ENCODE results near the gene GAK.
"Not testable (repeated sequence)": the region's sequence is repeated elsewhere in the genome, so short reads cannot be mapped to it uniquely, and the experiment has no call there.

GAK gene

DNA sequence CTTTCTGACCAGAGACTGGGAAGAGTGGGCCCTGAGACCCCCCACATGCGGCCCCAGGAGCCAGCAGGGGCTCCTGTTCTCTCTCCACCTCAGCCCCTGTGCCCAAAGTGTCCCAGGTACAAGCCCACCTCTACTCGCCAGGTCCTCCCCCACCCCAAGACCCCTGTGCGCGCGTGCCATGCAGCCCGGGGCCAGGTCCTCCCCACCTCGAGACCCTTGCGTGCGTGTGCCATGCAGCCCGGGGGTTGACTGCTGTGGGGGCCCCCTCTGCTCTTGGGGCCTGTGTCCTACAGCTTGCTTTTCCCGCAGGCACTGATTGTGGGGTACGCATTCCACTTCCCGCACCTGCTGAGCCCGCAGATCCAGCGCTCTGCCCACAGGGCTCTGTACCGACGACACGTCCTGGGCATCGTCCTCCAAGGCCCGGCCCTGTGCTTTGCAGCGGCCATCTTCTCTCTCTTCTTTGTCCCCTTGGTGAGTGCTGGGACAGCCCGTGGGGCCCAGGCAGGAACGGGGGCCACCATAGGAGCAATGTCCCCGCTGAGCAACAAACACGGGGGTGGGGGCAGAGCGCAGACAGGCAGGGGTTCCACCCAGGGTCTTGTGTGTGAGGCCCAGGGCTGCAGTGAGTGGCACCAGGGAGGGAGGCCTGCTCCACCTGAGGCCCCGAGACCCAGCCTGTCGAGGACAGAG, 20.9 kb upstream of the GAK start:
- no peak for DNase-seq

DNA sequence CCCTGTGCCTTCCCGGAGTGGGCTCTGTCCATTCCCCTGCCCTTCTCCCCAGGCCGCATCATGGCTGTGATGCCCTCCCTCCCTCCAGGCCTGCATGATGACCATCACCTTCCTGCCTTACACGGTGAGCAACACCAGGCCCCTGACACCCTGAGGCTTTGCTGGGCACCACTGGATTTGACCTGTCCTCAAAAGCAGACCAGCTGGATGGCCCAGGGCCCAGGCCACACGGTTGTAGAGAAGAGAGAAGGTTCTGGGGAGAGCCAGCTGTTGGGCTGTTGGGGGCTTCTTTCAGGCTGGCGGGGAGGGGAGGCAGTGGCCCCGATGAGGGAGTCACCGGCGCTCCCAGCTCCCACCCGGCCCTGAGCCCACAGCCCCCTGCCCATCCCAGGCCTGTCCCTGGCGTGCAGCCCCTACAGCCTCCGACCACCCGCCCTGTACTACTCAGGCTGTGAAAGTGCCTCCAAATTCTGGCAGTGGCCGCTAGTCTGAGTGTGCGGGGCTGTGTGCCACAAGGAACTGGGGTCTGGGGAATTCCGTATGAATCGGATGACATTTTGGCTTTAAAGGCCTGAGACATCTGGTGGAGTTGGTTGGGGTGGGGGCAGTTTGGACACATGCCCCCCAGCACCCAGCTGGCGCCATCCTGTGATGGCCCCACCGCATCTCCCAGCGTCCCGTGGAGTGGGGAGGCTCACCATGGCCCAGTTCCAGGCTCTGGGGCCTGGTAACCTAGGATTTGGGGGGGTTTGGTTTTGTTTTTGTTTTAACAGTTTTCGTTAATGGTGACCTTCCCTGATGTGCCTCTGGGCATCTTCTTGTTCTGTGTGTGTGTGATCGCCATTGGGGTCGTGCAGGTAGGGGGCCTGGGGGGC, 19.7 kb upstream of the GAK start:
- no peak for DNase-seq

DNA sequence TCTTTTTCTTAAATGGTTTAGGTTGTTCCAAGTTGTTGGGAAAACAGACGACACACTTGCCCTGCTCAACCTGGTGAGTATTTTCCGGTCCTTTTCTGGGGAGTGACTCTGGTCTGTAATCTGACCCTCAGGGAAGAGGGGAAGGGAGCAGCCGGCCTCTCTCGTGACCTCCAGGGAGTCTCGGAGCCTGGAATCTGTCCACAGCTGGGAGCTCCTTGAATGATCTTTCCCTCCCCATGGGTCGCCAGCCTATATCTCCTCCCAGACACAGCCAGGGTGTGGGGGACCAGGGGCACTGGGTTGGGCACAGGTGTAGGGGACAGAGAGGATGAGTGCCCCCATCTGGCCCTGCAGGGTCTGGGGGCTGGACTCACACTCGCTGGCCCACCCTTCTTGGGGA, 19.1 kb upstream of the GAK start:
- no peak for DNase-seq

DNA sequence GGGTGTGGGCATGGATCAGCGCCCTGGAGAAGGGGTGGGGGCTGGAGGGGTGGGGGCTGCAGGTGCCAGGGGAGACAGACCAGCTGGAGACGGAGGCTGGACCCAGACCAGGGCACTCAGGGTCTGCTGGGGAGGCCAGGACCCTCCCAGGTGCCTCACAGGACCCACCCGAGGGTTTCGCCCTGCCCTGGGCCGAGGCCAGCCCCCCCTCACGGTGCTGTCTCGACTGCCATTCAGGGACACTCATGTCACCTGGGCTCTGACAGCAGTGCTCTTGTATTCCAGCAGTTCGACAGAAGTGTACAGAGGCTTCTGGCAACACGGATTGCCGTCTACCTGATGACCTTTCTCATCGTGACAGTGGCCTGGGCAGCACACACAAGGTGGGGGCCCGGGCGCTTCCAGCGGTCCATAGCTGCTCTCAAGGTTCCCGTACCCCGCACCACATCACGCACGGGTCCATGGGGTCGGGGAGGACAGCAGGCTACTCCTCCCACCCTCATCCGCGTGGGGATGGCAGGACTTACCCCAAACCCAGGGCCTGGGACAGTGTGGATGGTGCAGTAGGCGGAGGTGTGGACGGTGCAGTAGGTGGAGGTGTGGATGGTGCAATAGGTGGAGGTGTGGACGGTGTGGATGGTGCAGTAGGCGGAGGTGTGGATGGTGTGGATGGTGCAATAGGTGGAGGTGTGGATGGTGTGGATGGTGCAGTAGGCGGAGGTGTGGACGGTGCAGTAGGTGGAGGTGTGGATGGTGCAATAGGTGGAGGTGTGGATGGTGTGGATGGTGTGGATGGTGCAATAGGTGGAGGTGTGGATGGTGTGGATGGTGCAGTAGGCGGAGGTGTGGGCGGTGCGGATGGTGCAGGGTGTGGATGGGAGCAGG, 18.3 kb upstream of the GAK start:
- no peak for DNase-seq

DNA sequence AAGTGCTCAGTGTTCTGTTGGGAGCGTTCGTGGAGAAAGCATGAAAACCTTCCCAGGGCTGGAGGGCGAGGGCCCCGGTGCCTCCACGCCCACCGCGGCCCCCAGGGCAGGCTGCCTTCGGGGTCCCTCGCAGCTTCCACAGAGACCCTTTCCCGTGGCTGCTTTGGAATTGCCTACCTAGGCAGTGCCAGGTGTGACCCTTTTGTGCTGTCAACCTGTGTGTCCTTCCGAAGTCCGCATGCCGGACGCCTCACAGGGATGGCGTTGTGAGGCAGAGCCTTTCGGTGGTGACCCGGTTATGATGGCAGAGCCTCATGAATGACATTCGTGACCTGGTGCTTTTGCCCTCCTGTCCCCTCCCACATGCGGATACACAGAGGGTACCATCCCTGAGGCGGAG, 17.5 kb upstream of the GAK start:
- no peak for DNase-seq

DNA sequence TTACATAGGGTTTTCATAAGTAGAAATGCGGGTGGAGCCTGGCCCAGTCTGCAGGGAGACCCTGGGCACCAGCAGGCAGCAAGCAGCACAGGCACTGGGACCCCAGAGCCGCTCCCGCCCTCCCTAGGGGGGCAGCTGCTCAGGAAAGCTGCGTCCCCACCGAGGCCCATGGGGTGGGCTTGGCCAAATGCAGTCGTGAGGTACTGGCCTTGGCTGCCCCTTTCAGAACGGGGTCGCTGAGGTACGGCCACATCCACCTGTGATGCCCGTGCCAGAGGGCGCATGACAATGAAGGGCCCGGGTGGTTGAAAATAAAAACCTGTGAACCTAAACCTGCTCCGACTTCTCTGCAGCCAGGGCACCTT, 16.8 kb upstream of the GAK start:
- DNase-seq = no peak

DNA sequence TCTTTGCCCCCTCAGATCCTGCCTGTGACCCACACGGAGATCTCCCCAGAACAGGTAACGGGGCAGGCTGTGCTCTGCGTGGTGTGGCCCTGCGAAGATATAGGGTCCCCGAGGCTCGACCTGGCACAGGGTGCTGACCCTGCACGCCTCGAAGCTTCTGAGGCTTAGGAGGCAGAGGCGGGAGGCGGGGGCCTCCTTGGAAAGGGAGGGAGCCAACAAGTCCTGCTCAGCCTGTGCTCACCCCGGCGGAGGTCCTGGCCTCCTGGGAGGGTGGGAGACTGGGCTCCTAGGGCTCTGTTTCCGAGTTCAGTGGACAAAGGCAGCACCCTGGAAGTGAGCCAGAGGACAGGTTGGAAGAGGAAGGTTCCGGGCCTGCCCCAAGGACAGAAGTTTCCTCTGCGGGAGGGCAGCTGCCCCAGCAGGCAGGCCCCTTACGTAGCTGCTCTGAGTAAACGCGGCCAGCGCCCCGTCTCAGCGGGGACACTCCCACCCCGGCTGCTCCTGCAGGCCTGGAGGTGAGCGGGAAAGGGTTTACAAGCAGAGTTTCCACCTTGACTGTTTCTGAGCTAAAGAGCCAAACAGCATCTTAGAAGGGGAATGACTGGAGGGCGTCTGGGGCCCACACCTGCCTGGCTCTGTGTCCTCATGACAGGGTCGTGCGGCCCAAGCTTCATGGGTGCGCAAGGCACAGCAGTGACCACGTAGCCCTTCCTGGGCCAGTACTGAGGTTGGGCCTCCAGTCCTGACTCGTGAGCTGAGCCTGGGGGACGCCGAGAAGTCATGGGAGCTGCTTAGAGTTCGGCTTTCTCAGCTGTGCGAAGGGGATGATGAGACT, 16.2 kb upstream of the GAK start:
- no peak for DNase-seq

DNA sequence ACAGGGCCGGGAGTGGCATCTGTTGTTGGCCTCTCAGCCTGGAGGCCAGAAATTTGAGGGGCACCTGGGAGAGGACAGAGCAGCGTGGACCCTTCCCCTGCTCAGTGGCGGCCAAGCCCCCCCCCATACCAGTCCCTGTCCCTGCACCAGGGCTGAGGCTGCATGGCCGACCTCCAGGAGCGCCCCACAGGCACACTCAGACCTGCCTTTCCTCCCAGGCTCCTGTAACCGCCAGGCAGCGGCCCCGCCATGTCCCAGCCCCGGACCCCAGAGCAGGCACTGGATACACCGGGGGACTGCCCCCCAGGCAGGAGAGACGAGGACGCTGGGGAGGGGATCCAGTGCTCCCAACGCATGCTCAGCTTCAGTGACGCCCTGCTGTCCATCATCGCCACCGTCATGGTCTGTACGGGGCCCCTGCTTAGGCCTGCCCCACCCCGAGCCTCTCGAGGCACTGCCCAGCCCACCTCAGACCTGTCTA, 15.4 kb upstream of the GAK start:
- no peak for DNase-seq

DNA sequence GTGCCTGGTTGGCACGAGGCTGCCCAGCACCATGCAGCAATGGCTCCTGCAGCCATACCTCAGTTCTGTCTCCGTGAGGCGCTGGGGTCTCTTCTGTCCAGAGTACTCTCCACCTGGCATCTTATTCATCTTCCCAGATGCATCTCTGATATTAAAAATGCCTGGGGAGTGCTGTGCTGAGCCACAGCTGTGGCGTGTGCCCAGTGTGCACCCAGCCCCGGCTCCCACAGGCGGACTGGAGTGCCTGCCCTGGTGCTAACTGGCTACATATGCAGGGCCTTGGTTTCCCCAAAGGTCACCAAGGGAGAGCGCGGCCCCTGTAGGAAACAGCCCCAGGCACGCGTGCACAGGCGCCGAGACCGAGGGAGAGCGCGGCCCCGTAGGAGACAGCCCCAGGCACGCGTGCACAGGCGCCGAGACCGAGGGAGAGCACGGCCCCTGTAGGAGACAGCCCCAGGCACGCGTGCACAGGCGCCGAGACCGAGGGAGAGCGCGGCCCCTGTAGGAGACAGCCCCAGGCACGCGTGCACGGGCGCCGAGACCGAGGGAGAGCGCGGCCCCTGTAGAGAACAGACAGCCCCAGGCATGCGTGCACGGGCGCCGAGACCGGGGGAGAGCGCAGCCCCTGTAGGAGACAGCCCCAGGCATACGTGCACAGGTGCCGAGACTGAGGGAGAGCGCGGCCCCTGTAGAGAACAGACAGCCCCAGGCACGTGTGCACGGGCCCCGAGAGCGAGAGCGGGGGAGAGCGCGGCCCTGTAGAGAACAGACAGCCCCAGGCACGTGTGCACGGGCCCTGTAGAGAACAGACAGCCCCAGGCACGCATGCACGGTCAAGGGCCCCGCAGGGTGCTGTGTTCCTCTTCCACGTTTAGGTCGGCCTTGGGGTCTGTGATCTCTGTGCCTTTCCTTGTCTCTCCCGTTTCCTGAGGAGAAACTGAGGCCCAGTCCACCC, 14.7 kb upstream of the GAK start:
- DNase-seq = no peak

DNA sequence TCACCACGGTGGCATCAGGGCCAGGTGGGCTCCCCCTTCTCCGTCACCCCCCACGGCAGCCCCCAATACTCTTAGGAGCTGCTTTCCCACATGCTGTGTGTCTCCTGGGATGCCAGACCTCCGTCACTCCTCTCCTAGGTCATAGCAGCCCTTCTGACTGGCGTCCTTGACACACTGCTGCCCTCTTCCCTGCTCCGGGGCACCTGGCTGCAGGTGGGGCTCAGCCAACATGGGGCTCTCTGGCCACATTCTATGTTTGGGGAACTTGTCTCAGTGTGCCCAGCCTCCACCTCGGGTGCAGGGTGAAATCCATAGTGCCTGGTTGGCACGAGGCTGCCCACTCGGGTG, 14.0 kb upstream of the GAK start:
- no peak for DNase-seq

DNA sequence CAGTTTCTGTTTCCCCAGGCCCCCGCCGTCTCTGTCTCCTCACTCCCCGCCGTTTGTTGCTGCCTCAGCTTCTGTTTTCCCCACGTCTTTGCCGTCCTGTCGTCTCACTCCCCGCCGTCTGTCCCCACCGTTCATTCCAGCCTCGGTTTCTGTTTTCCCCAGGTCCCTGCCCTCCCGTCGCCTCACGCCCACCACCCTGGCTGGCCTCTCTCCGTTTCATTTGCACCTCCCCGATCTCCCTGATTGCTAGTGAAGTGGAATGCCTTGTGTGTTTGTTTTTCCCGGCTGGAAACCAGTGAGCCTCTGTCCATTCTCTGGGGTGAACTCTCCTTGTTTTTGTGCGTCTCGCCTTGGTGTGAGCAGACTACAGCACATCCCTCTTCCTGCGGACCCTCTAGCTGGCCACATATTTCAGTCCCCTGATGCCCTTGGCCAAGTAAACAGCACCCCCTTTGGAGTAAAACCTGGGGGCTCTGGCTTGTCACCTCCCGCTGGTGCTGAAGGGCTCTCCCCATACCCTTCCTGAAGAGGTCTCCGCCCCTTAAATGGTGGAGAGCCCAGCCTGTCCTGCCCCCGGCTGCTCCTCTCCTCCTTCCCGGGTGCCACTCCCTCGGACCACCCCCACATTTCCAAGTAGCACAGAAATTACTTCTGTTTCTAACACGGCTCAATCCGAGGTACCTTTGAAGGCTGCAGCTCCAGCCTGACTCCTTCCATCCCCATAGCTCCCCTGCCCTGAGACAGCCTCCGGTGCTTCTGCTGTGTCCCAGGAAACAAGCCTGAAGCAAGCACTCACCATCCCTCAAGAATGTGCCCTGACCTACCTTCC, 13.4 kb upstream of the GAK start:
- DNase-seq = no peak

DNA sequence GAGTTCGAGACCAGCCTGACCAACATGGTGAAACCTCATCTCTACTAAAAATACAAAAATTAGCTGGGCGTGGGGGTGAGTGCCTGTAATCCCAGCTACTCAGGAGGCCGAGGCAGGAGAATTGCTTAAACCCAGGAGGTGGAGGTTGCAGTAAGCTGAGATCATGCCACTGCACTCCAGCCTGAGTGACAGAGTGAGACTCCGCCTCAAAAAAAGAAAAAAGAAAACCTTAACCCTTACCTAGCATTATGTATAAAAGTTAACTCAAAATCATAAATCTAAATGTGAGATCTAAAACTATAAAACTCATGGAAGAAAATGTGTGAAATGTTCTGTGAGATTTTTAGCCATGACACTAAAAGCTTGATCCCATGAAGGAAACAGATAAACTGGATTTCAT, 7.4 kb upstream of the GAK start:
- not testable (repeated sequence) for DNase-seq

DNA sequence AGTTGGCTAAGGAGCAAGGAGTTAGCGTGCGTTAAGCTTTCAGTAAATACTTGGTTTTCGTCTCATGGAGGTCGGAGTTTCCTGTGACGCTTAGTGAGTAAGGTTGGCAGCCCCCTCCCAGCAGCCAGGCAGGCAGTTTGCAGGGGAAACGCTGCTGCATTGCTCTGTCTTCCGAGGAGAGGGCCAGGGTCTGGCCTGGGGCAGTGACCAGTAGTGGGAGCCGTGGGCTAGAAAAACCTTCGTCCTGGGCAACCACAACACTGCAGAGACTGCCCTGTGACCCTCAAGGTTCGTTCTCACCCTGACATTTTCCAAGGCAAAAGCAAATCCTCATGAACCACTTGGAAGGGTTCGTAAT, 576 bp upstream of the GAK start:
- DNase-seq = no peak

DNA sequence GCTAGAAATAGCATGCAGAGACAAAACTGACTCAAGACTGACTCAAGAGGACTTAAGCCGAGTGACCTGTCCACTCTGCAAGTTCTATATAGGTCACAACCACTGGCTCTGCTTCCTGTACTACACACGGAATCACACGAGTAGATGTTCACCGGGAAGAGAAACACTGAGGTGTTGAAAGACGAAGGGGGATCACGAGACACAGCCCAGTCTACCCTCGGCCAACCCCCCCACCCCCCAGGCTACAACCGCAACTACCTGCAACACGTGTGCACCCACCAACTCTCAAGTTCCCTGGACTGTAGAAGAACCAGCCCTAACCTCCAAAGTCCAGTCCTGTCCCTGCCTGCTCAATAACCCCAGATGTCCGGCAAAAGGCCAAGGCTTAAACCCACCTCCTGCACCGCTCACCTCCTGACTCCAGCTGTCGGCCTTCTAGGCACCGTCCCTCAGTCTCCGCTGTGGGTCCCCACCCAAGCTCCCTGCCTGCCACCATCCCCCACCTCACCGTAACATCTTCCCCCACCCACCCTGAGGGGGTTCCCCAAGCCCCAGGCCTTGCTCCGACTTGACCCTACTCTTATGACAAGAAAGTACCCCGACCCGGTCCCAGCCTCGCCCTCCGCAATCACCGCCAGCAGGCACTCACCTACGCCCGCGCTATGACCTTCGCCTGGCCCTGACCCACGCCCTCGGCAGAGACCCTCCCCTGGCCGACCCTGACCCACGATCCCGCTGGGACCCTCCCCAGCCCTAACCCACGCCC, 739 bp downstream of the GAK start:
- DNase-seq = no peak

DNA sequence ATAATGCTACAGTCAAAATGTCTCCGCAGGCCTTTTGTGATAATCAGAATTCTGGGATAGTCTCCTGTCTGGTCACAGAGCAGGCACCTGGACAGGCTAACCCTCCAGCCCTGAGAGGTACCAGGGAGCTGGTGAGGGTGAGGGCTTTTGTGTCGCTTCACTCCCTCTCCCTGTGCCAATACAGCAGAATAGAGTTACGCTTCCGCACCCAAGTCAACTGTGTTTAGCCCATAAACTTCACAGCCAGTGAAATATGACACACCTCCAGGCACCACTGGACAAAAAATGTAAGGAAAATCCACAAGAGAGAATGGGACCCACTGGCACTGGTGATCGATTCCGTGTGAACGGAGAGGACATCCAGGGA, 1.3 kb downstream of the GAK start:
- DNase-seq = no peak

DNA sequence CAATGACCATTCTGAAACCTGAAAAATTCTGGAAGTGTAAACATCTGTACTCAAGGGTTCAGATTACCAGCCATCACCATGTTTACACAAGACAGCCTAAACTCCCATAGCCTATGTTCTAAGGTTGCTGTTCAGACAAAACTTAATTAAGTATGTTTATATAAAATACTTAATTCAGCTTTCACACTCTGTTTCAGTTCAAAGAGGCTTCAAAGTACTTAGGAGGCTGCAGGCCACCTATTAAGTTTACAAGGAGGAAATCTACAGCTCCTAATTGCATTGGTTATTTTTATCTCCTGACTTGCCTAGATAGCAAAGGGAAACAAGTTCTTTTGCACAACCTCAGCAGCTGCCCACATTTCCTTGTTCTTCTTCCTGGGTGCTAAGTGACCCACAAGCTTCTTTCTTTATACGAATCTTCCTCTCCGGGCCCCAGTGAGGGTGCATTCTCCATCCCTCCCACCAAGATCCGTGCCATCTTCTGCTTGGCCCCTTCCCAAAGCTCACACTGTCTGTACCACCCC, 2.0 kb downstream of the GAK start:
- no peak for DNase-seq

DNA sequence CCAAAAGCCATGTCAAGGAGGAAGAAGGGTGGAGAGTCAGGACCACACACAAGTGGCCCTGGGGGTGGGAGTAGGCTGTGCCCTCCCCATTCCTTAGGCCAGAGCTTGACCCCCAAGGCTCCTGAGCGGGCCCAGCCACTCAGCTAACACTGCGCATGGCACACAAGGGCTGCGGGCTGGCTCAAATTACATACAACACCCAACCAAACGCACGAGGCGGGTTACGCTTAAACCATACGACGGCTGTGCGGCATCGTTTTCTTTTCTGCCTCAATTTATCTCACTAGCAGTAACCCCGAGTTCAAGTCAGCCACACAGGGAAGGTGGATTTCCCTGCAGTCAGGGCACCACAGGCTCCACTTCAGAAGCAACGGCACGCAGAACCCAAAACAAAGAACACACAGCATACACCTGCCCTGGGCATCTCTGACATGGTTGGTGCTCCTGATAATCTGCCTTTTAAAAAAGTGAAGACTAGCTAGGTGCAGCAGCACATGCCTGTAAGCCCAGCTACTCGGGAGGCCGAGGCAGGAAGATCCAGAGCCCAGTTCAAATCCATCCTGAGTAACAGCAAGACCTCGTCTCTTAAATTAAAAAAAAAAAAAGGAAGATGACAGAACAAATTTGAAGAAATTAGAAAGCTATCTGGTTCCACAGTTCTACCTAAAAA, 2.9 kb downstream of the GAK start:
- DNase-seq = no peak

DNA sequence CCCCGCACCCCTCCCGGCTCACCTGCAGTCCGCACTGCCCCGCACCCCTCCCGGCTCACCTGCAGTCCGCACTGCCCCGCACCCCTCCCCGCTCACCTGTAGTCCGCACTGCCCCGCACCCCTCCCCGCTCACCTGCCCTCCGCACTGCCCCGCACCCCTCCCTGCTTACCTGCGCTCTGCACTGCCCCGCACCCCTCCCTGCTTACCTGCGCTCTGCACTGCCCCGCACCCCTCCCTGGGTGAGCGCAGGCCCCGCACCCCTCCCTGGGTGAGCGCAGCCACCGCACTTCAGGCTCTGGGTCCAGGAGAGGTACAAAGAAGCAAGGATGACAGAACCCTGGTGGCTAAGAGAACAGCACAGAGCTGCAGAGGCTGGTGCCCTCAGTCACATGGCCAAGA, 4.5 kb downstream of the GAK start:
- DNase-seq = not testable (repeated sequence)

DNA sequence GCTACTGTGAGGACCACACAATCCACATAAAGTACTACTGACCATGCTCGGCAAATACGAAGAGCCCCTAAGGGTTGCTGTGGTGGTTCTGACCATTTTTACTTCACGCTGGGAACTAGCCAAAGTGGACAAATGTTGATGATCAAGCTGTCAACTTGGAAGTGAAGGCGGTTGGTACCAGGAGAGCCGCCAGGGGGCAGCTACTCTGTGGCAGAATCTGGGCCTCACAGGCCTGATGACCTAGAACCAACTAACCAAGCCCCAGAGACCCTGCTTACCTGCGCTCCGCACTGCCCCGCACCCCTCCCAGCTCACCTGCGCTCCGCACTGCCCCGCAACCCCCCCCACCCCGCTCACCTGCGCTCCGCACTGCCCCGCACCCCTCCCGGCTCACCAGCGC, 5.6 kb downstream of the GAK start:
- no peak for DNase-seq

Measured in NCI-H510A (cell line).